Anterior cingulate cortex (tissue), 58 donors: ENCODE results near the gene ELFN1.
A peak's percentile ranks its signal among the peaks of the same experiment; 100 is the strongest.
"Not testable (repeated sequence)": the region's sequence is repeated elsewhere in the genome, so short reads cannot be mapped to it uniquely, and the experiment has no call there.

Experiments used
- DNase-seq, 58 donors: peaks; one replicate each; lab custom pipeline; 2025; lab: John Stamatoyannopoulos, UW

ELFN1 gene

GRCh38 chr7:1706381-1706720, 36.3 kb downstream of the ELFN1 start:
- no peak for DNase-seq

- no peak for DNase-seq
Observed at GRCh38 chr7:1706721-1707613, 36.9 kb downstream of the ELFN1 start.

- no peak for DNase-seq
Observed at GRCh38 chr7:1707756-1708595, 37.9 kb downstream of the ELFN1 start.

- DNase-seq, result no peak
Observed at GRCh38 chr7:1708596-1709251, 38.6 kb downstream of the ELFN1 start.

GRCh38 chr7:1709281-1709680, 39.2 kb downstream of the ELFN1 start:
- DNase-seq, result no peak

GRCh38 chr7:1709900-1710299, 39.8 kb downstream of the ELFN1 start:
- no peak for DNase-seq

- no peak for DNase-seq
Observed at GRCh38 chr7:1710936-1711335, 40.9 kb downstream of the ELFN1 start.

- DNase-seq, result no peak
Observed at GRCh38 chr7:1712907-1713501, 42.9 kb downstream of the ELFN1 start.

- peak in 1 of 58 donors; percentile 25 for DNase-seq
Observed at GRCh38 chr7:1713502-1714484, 43.7 kb downstream of the ELFN1 start.

GRCh38 chr7:1714583-1715330, 44.7 kb downstream of the ELFN1 start:
- DNase-seq, result no peak

GRCh38 chr7:1715331-1715625, 45.2 kb downstream of the ELFN1 start:
- no peak for DNase-seq

- DNase-seq, result no peak
Observed at GRCh38 chr7:1715671-1716074, 45.6 kb downstream of the ELFN1 start.

- peak in 8 of 58 donors; percentile 7 to 38 (median 18) for DNase-seq
Observed at GRCh38 chr7:1716263-1717094, 46.4 kb downstream of the ELFN1 start.

GRCh38 chr7:1717095-1717483, 47.0 kb downstream of the ELFN1 start:
- DNase-seq, result no peak

- DNase-seq, result no peak
Observed at GRCh38 chr7:1717903-1718676, 48.0 kb downstream of the ELFN1 start.

GRCh38 chr7:1718850-1719249, 48.8 kb downstream of the ELFN1 start:
- not testable (repeated sequence) for DNase-seq

GRCh38 chr7:1719256-1719655, 49.2 kb downstream of the ELFN1 start:
- not testable (repeated sequence) for DNase-seq
